Smooth muscle cell (in vitro differentiated cells): ENCODE measurements around the gene IL2RA. TPM values are rescaled to one million over a fixed set of nuclear protein-coding genes. Genes with fewer than 3 reads are reported as not detected.

Experiments used
- DNase-seq: peaks from one replicate; lab custom pipeline; 2025; ENCODE audit not compliant: unreplicated experiment; lab: John Stamatoyannopoulos, UW
- H2AFZ ChIP-seq: fragments of 200-600 bp; sonication (generic); 2 replicates; pipeline ENCODE4 v1.6.0; 2016; ENCODE audit warnings: antibody characterized with exemption, low read depth, mild to moderate bottlenecking
- H3F3A ChIP-seq: fragments of 200-600 bp; sonication (generic); 2 replicates; pipeline ENCODE4 v1.6.0; 2017; ENCODE audit warnings: antibody characterized with exemption, low read depth
- H3K27ac ChIP-seq: fragments of 200-600 bp; sonication (generic); 2 replicates; pipeline ENCODE4 v1.5.1; 2016; ENCODE audit warnings: low read depth, mild to moderate bottlenecking
- H3K27me3 ChIP-seq: fragments of 200-600 bp; sonication (generic); 2 replicates; pipeline ENCODE4 v1.6.1; 2016; ENCODE audit warnings: low read depth, mild to moderate bottlenecking
- H3K36me3 ChIP-seq: fragments of 200-600 bp; sonication (generic); 2 replicates; pipeline ENCODE4 v1.5.1; 2016; ENCODE audit warnings: low read depth
- H3K4me1 ChIP-seq: fragments of 200-600 bp; sonication (generic); 2 replicates; pipeline ENCODE4 v1.5.1; 2016; ENCODE audit warnings: low read depth
- H3K4me2 ChIP-seq: fragments of 200-600 bp; sonication (generic); 2 replicates; pipeline ENCODE4 v1.6.0; 2016; ENCODE audit warnings: mild to moderate bottlenecking
- H3K4me3 ChIP-seq: fragments of 200-600 bp; sonication (generic); 2 replicates; pipeline ENCODE4 v1.5.1; 2016; ENCODE audit warnings: mild to moderate bottlenecking
- H3K79me2 ChIP-seq: fragments of 200-600 bp; sonication (generic); 2 replicates; pipeline ENCODE4 v1.6.0; 2016; ENCODE audit warnings: low read depth, mild to moderate bottlenecking
- H3K9ac ChIP-seq: fragments of 200-600 bp; sonication (generic); 2 replicates; pipeline ENCODE4 v1.6.0; 2016; ENCODE audit warnings: low read depth
- H3K9me3 ChIP-seq: fragments of 200-600 bp; sonication (generic); replicated peaks from 2 replicates; pipeline ENCODE4 v1.5.1; 2016; ENCODE audit warnings: low read depth
- H4K20me1 ChIP-seq: fragments of 200-600 bp; sonication (generic); 2 replicates; pipeline ENCODE4 v1.6.0; 2016; ENCODE audit warnings: low read depth
- CTCF ChIP-seq: fragments of 200-600 bp; sonication (generic); IDR thresholded peaks from 2 replicates; pipeline ENCODE4 v1.5.1; 2017; ENCODE audit warnings: borderline replicate concordance, mild to moderate bottlenecking, antibody characterized with exemption; ENCODE audit not compliant: insufficient read depth, poor library complexity, severe bottlenecking
- WGBS: methylation state at CpG from one replicate; pipeline ENCODE4 v1.1.7; 2016; ENCODE audit warnings: low lambda C conversion rate; 5-methylcytosine and 5-hydroxymethylcytosine counted together
- polyA plus RNA-seq: library from polyadenylated mRNA; unstranded; fragments of >200 nt; fragmentation: Nextera tagmentation; extraction: Ambion mirVana; gene quantifications from 2 replicates; pipeline ENCODE4 v1.2.1, GENCODE V29; 2016
- total RNA-seq: library from RNA; depleted of rRNA; stranded (reverse); fragments of >200 nt; gene quantifications from 2 replicates; pipeline ENCODE4 v1.2.3, GENCODE V29; 2014

The IL2RA gene
- total and polyA plus RNA-seq, 2 experiments from 2014 or later, result not detected

GRCh38 chr10:6019796-6020195 lies 42.4 kb downstream of the IL2RA start:
- H3K9ac ChIP-seq, result no peak overlapping the region
- H3K79me2 ChIP-seq, result no peaks in the 10 kb centered on the region
- H3K4me2 ChIP-seq, result no peak overlapping the region
- no peak overlapping the region for H3K27ac ChIP-seq
- no peaks in the 10 kb centered on the region for H3F3A ChIP-seq
- H4K20me1 ChIP-seq, result no peaks in the 10 kb centered on the region
- DNase-seq, result no peak
- H3K4me1 ChIP-seq, result no peaks in the 10 kb centered on the region
- TF ChIP-seq CTCF, result no peak
- no peak overlapping the region for H3K4me3 ChIP-seq
- H3K9me3 ChIP-seq, result no peaks in the 10 kb centered on the region
- WGBS, result 94% methylated on average over 12 of the region's 12 CpGs
- no peaks in the 10 kb centered on the region for H3K27me3 ChIP-seq
- no peaks in the 10 kb centered on the region for H3K36me3 ChIP-seq
- H2AFZ ChIP-seq, result no peak overlapping the region

GRCh38 chr10:6019010-6019782 lies 43.0 kb downstream of the IL2RA start:
- Histone ChIP-seq H3K4me3 (no peak overlapping the region), H3K27me3 (no peaks in the 10 kb centered on the region), H4K20me1 (no peaks in the 10 kb centered on the region), H3K27ac (no peak overlapping the region), H3F3A (no peaks in the 10 kb centered on the region), H2AFZ (no peak overlapping the region), H3K9ac (no peak overlapping the region), H3K9me3 (no peaks in the 10 kb centered on the region), H3K79me2 (no peaks in the 10 kb centered on the region), H3K4me1 (no peaks in the 10 kb centered on the region), H3K4me2 (no peak overlapping the region), H3K36me3 (no peaks in the 10 kb centered on the region)
- DNase-seq, result no peak
- TF ChIP-seq CTCF, result no peak
- 91% methylated on average over 6 of the region's 6 CpGs for WGBS

GRCh38 chr10:6018422-6018821 lies 43.7 kb downstream of the IL2RA start:
- Histone ChIP-seq H3K9me3 (no peaks in the 10 kb centered on the region), H3K79me2 (no peaks in the 10 kb centered on the region), H3K9ac (no peak overlapping the region), H3K36me3 (no peaks in the 10 kb centered on the region), H3F3A (no peaks in the 10 kb centered on the region), H3K27me3 (no peaks in the 10 kb centered on the region), H2AFZ (no peak overlapping the region), H3K4me1 (no peaks in the 10 kb centered on the region), H3K27ac (no peak overlapping the region), H3K4me3 (no peak overlapping the region), H4K20me1 (no peaks in the 10 kb centered on the region), H3K4me2 (no peak overlapping the region)
- DNase-seq, result no peak
- no peak for TF ChIP-seq CTCF
- WGBS, result 43% methylated on average over 5 of the region's 5 CpGs
